HepG2 (cell line): ENCODE data around the gene RAB18. TPM values are rescaled to one million over a fixed set of nuclear protein-coding genes. Genes with fewer than 3 reads are reported as not detected.

Source experiments
- ATAC-seq: fragments of 200-7000 bp; cut with Tn5 transposase; 3 replicates; pipeline ENCODE4 v1.9.1; 2020; ENCODE audit warnings: mild to moderate bottlenecking, moderate library complexity
- BruUV-seq: library from RNA; stranded (reverse); fragments of 400-500 nt; replicated peaks from 2 replicates; lab custom pipeline; 2021; lab: Mats Ljungman, UMichigan
- CTCF ChIA-PET: fragments of 300-600 bp; formaldehyde crosslinking; extraction: SDS; loops from one replicate; lab custom pipeline; 2021; ENCODE audit warnings: low total read pairs, inconsistent platforms, low intra/inter-chr PET ratio; lab: Yijun Ruan, JAX
- POLR2A ChIA-PET: fragments of 350-600 bp; sonication (Branson Sonifier 250); formaldehyde crosslinking; loops from one replicate; lab custom pipeline; 2020; ENCODE audit warnings: antibody characterized with exemption, inconsistent platforms; lab: Yijun Ruan, JAX
- DNase-seq: peaks from one replicate; pipeline ENCODE4 v3.0.0-alpha.2; 2015; ENCODE audit warnings: low spot score
- FAIRE-seq: peaks from 3 replicates; lab custom pipeline; 2011; peaks lifted over from hg19 to GRCh38; lab: Jason Lieb, UNC
- H2AFZ ChIP-seq: one replicate; pipeline ENCODE4 v1.6.1; 2011; ENCODE audit warnings: low read length, inconsistent platforms
- H3K27ac ChIP-seq: fragments of 300-600 bp; 3 replicates; pipeline ENCODE4 v1.8.0; 2011; ENCODE audit warnings: mixed run types, mild to moderate bottlenecking, mixed read lengths, low read length, inconsistent platforms; ENCODE audit not compliant: insufficient read depth; ENCODE audit errors: extremely low read length
- H3K27me3 ChIP-seq, 2 experiments: fragments of 200-600 bp in 1 of 2; 2 replicates in 1 of 2; 3 replicates in 1 of 2; pipeline versions ENCODE4 v1.6.0 to v1.8.0; 2011; ENCODE audit warnings: low read length in 2 of 2, mild to moderate bottlenecking in 2 of 2, moderate library complexity in 2 of 2, inconsistent platforms in 1 of 2; ENCODE audit not compliant: insufficient read depth in 2 of 2, control insufficient read depth in 1 of 2
- H3K36me3 ChIP-seq, 2 experiments: fragments of 200-600 bp in 1 of 2; replicated peaks in 1 of 2; 2 replicates in 1 of 2; 3 replicates in 1 of 2; pipeline versions ENCODE4 v1.5.1 to v1.8.0; 2011; ENCODE audit warnings: low read length in 2 of 2, inconsistent platforms in 1 of 2; ENCODE audit not compliant: insufficient read depth in 2 of 2, control insufficient read depth in 1 of 2
- H3K4me1 ChIP-seq: 2 replicates; pipeline ENCODE4 v1.5.1; 2012; ENCODE audit warnings: low read length, inconsistent platforms; ENCODE audit not compliant: insufficient read depth
- H3K4me2 ChIP-seq: 2 replicates; pipeline ENCODE4 v1.6.0; 2011; ENCODE audit warnings: low read depth, low read length, inconsistent platforms
- H3K4me3 ChIP-seq, 3 experiments: fragments of 200-600 bp in 1 of 3; sonication (generic), shearing (Covaris generic) in 1 of 3; replicated peaks in 1 of 3; 2 replicates each; pipeline ENCODE4 v1.5.1; 2011 to 2016; ENCODE audit warnings: low read length in 3 of 3, inconsistent platforms in 2 of 3, low read depth in 2 of 3, mild to moderate bottlenecking in 2 of 3, control low read depth in 1 of 3, mixed read lengths in 1 of 3; ENCODE audit not compliant: insufficient read depth in 1 of 3
- H3K79me2 ChIP-seq: one replicate; pipeline ENCODE4 v1.6.1; 2011; ENCODE audit warnings: low read length, inconsistent platforms; ENCODE audit not compliant: insufficient read depth
- H3K9ac ChIP-seq: 2 replicates; pipeline ENCODE4 v1.6.0; 2011; ENCODE audit warnings: mild to moderate bottlenecking, low read depth, low read length, inconsistent platforms; ENCODE audit not compliant: insufficient read depth
- H3K9me3 ChIP-seq: 2 replicates; pipeline ENCODE4 v1.5.1; 2012; ENCODE audit warnings: mild to moderate bottlenecking, low read length
- H4K20me1 ChIP-seq: 2 replicates; pipeline ENCODE4 v1.6.0; 2011; ENCODE audit warnings: inconsistent platforms, mild to moderate bottlenecking, low read length, moderate library complexity; ENCODE audit not compliant: insufficient read depth
- ARID2 ChIP-seq: sonication (generic); formaldehyde crosslinking; IDR thresholded peaks from 2 replicates; pipeline ENCODE4 v1.8.1; 2022; ENCODE audit warnings: mild to moderate bottlenecking, missing genetic modification reagents, borderline replicate concordance
- ELF3 ChIP-seq: IDR thresholded peaks from 2 replicates; pipeline ENCODE4 v1.6.1; 2016; ENCODE audit warnings: missing genetic modification reagents, missing compliant biosample characterization
- ETV5 ChIP-seq: IDR thresholded peaks from 2 replicates; pipeline ENCODE4 v1.6.1; 2018; ENCODE audit warnings: missing biosample characterization, missing genetic modification reagents, inconsistent platforms, borderline replicate concordance
- IRX3 ChIP-seq: sonication (generic); formaldehyde crosslinking; IDR thresholded peaks from 2 replicates; pipeline ENCODE4 v1.8.1; 2023; ENCODE audit warnings: mild to moderate bottlenecking, low read depth, missing genetic modification reagents, borderline replicate concordance
- NCOA1 ChIP-seq: sonication (generic); formaldehyde crosslinking; IDR thresholded peaks from 2 replicates; pipeline ENCODE4 v1.9.0; 2021; ENCODE audit warnings: missing genetic modification reagents
- RORA ChIP-seq: sonication (generic); formaldehyde crosslinking; IDR thresholded peaks from 2 replicates; pipeline ENCODE4 v1.5.0; 2020; ENCODE audit warnings: mild to moderate bottlenecking, missing genetic modification reagents, moderate library complexity
- SMARCC2 ChIP-seq: fragments of 450-650 bp; IDR thresholded peaks from 2 replicates; pipeline ENCODE4 v1.6.1; 2017; ENCODE audit warnings: antibody characterized with exemption, mild to moderate bottlenecking
- STAT6 ChIP-seq: sonication (generic); formaldehyde crosslinking; IDR thresholded peaks from 2 replicates; pipeline ENCODE4 v1.4.0; 2020; ENCODE audit warnings: missing genetic modification reagents, mild to moderate bottlenecking, borderline replicate concordance
- TSC22D2 ChIP-seq: sonication (generic); formaldehyde crosslinking; IDR thresholded peaks from 2 replicates; pipeline ENCODE4 v1.5.1; 2020; ENCODE audit warnings: missing genetic modification reagents, mild to moderate bottlenecking, borderline replicate concordance
- ZFP36L1 ChIP-seq: sonication (generic); formaldehyde crosslinking; IDR thresholded peaks from 2 replicates; pipeline ENCODE4 v1.8.0; 2022; ENCODE audit warnings: mild to moderate bottlenecking, missing genetic modification reagents, moderate library complexity
- ZFP37 ChIP-seq: sonication (generic); formaldehyde crosslinking; IDR thresholded peaks from 2 replicates; pipeline ENCODE4 v1.4.0; 2020; ENCODE audit warnings: missing genetic modification reagents, borderline replicate concordance
- ZKSCAN1 ChIP-seq: fragments of 150-350 bp; IDR thresholded peaks from 2 replicates; pipeline ENCODE4 v1.6.1; 2014; ENCODE audit warnings: low read length
- ZNF124 ChIP-seq: sonication (generic); formaldehyde crosslinking; IDR thresholded peaks from 2 replicates; pipeline ENCODE4 v1.4.0; 2020; ENCODE audit warnings: missing genetic modification reagents
- ZNF160 ChIP-seq: sonication (generic); formaldehyde crosslinking; IDR thresholded peaks from 2 replicates; pipeline ENCODE4 v1.8.0; 2022; ENCODE audit warnings: mild to moderate bottlenecking, inconsistent platforms, missing genetic modification reagents
- ZNF749 ChIP-seq: sonication (generic); formaldehyde crosslinking; IDR thresholded peaks from 2 replicates; pipeline ENCODE4 v1.8.0; 2022; ENCODE audit warnings: mild to moderate bottlenecking, missing genetic modification reagents, moderate library complexity, borderline replicate concordance
- ZNF879 ChIP-seq: sonication (generic); formaldehyde crosslinking; IDR thresholded peaks from 2 replicates; pipeline ENCODE4 v1.8.1; 2023; ENCODE audit warnings: missing genetic modification reagents
- WGBS: methylation state at CpG from one replicate; pipeline ENCODE4 v1.1.6; 2017; ENCODE audit warnings: low lambda C conversion rate; 5-methylcytosine and 5-hydroxymethylcytosine counted together
- in situ Hi-C: cut with HindIII; loops from 2 replicates; pipeline ENCODE4 v1.10.0; 2017; ENCODE audit warnings: low pct_unique_long_range_greater_than_20kb; ENCODE audit not compliant: extremely low pct_ligation_motif_present
- intact Hi-C: fragments of 100-400 bp; cut with micrococcal nuclease; formaldehyde crosslinking; loops from one replicate; pipeline ENCODE4 v1.10.0; 2022; ENCODE audit not compliant: unreplicated experiment
- polyA plus RNA-seq, 8 experiments: library from polyadenylated mRNA; depleted of rRNA in 3 of 8; stranded (reverse) in 7 of 8; unstranded in 1 of 8; fragments of >200 nt; fragmentation: Illumina TruSeq in 4 of 8; extraction: Trizol in 4 of 8; gene quantifications; 2 replicates each; pipeline versions ENCODE4 v1.2.1 to v1.2.3, GENCODE V29; 2011 to 2016; ENCODE audit warnings: low read depth in 4 of 8, missing spikeins in 1 of 8, mixed read lengths in 1 of 8; ENCODE audit not compliant: insufficient read depth in 1 of 8
- total RNA-seq, 5 experiments: library from RNA; depleted of rRNA; stranded (reverse); fragments of >200 nt; fragmentation: Illumina TruSeq; extraction: Trizol; gene quantifications; 2 replicates each; pipeline ENCODE4 v1.2.3, GENCODE V29; 2016; ENCODE audit warnings: low read depth in 1 of 5
- TF ChIP-seq, protein P1 (sequence below): sonication (generic); formaldehyde crosslinking; IDR thresholded peaks from 2 replicates; pipeline ENCODE4 v1.4.0; 2020; ENCODE audit warnings: missing genetic modification reagents
- TF ChIP-seq, protein P2 (sequence below): sonication (generic); formaldehyde crosslinking; IDR thresholded peaks from 2 replicates; pipeline ENCODE4 v1.9.0; 2022; ENCODE audit warnings: low read depth, missing genetic modification reagents
- TF ChIP-seq, protein P3 (sequence below): IDR thresholded peaks from 2 replicates; pipeline ENCODE4 v1.6.1; 2016; ENCODE audit warnings: missing compliant biosample characterization, missing genetic modification reagents, borderline replicate concordance

Gene RAB18
- total and polyA plus RNA-seq, 2 of the 13 experiments (the other 11 are each of a cell fraction or from before 2014, with no cell fraction given): 22.3 to 69.1 TPM

- CTCF ChIA-PET: no interaction called here
- no peak overlapping the region for H3K27ac ChIP-seq
- FAIRE-seq: no peak
- no CpG with 5 or more reads among the region's 1 CpG for WGBS
- BruUV-seq: no TSS peak
- ATAC-seq: no peak
- intact Hi-C loops: no loop called here
- no peaks in the 10 kb centered on the region for H3K27me3 ChIP-seq
- H3K9me3 ChIP-seq: no peaks in the 10 kb centered on the region
- POLR2A ChIA-PET: no interaction called here
- H3K4me1 ChIP-seq: no peaks in the 10 kb centered on the region
- no peaks in the 10 kb centered on the region for H3K79me2 ChIP-seq
- DNase-seq: no peak
- H2AFZ ChIP-seq: no peak overlapping the region
- no peak for TF ChIP-seq ZFP36L1 (CRISPR knock-in tag)
- TF ChIP-seq TSC22D2 (CRISPR knock-in tag): no peak
- TF ChIP-seq, protein P1, sequence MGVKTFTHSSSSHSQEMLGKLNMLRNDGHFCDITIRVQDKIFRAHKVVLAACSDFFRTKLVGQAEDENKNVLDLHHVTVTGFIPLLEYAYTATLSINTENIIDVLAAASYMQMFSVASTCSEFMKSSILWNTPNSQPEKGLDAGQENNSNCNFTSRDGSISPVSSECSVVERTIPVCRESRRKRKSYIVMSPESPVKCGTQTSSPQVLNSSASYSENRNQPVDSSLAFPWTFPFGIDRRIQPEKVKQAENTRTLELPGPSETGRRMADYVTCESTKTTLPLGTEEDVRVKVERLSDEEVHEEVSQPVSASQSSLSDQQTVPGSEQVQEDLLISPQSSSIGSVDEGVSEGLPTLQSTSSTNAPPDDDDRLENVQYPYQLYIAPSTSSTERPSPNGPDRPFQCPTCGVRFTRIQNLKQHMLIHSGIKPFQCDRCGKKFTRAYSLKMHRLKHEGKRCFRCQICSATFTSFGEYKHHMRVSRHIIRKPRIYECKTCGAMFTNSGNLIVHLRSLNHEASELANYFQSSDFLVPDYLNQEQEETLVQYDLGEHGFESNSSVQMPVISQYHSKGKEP (CRISPR knock-in tag): no peak
- no peak for TF ChIP-seq NCOA1 (CRISPR knock-in tag)
- TF ChIP-seq ARID2 (CRISPR knock-in tag): no peak
- TF ChIP-seq ETV5 (CRISPR knock-in tag): no peak
- no peak for TF ChIP-seq STAT6 (CRISPR knock-in tag)
- TF ChIP-seq, protein P2, sequence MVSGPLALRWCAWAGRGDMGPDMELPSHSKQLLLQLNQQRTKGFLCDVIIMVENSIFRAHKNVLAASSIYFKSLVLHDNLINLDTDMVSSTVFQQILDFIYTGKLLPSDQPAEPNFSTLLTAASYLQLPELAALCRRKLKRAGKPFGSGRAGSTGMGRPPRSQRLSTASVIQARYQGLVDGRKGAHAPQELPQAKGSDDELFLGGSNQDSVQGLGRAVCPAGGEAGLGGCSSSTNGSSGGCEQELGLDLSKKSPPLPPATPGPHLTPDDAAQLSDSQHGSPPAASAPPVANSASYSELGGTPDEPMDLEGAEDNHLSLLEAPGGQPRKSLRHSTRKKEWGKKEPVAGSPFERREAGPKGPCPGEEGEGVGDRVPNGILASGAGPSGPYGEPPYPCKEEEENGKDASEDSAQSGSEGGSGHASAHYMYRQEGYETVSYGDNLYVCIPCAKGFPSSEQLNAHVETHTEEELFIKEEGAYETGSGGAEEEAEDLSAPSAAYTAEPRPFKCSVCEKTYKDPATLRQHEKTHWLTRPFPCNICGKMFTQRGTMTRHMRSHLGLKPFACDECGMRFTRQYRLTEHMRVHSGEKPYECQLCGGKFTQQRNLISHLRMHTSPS (CRISPR knock-in tag): no peak
- TF ChIP-seq ZKSCAN1: no peak
- TF ChIP-seq RORA (CRISPR knock-in tag): no peak
- no peak for TF ChIP-seq SMARCC2
- no peak for TF ChIP-seq ZNF879 (CRISPR knock-in tag)
- no peak for TF ChIP-seq ZFP37 (CRISPR knock-in tag)
- TF ChIP-seq ELF3 (CRISPR knock-in tag): no peak
- no peak for TF ChIP-seq ZNF124 (CRISPR knock-in tag)
- no peak for TF ChIP-seq ZNF160 (CRISPR knock-in tag)
- TF ChIP-seq, protein P3, sequence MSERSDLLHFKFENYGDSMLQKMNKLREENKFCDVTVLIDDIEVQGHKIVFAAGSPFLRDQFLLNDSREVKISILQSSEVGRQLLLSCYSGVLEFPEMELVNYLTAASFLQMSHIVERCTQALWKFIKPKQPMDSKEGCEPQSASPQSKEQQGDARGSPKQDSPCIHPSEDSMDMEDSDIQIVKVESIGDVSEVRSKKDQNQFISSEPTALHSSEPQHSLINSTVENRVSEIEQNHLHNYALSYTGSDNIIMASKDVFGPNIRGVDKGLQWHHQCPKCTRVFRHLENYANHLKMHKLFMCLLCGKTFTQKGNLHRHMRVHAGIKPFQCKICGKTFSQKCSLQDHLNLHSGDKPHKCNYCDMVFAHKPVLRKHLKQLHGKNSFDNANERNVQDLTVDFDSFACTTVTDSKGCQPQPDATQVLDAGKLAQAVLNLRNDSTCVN (CRISPR knock-in tag): no peak
- no peak for TF ChIP-seq IRX3
- no peak for TF ChIP-seq ZNF749 (CRISPR knock-in tag)
- TF ChIP-seq, all 625 proteins: peak for 0
- Histone ChIP-seq H3K4me3 (no peak overlapping the region), H3K36me3 (no peaks in the 10 kb centered on the region), H3K9ac (no peak overlapping the region), H4K20me1 (no peaks in the 10 kb centered on the region), H3K4me2 (no peak overlapping the region)
- in situ Hi-C loops: no loop called here
Observed at GRCh38 chr10:27481486-27481885, 22.6 kb upstream of the RAB18 start.
